Activated effector memory CD4-positive, alpha-beta T cell treated with anti-CD3 and anti-CD28 coated beads, Interleukin-2, amount 50 U/mL, for 16 hours (primary cell): ENCODE measurements around the gene IGF2BP2.

Experiments
- DNase-seq: peaks from one replicate; pipeline ENCODE4 v3.0.0-alpha.2; 2020

IGF2BP2 gene

DNA sequence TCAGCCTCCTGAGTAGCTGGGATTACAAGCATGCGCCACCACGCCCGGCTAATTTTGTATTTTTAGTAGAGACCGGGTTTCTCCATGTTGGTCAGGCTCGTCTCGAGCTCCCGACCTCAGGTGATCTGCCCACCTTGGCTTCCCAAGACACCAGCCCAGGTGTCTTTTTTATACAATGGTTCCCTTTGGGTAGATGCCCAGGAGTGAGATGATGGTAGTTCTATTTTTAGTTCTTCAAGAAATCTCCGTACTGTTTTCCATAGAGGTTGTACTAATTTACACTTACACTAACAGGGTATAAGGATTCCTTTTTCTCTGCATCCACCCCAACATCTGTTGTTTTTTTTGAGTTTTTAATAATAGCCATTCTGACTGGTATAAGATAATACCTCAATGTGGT is 94.3 kb downstream of the IGF2BP2 start:
- DNase-seq = no peak

- no peak for DNase-seq
Observed at GRCh38 chr3:185729337-185730055, 95.3 kb downstream of the IGF2BP2 start.

GRCh38 chr3:185728630-185729336 is 96.1 kb downstream of the IGF2BP2 start:
- DNase-seq = no peak

DNA sequence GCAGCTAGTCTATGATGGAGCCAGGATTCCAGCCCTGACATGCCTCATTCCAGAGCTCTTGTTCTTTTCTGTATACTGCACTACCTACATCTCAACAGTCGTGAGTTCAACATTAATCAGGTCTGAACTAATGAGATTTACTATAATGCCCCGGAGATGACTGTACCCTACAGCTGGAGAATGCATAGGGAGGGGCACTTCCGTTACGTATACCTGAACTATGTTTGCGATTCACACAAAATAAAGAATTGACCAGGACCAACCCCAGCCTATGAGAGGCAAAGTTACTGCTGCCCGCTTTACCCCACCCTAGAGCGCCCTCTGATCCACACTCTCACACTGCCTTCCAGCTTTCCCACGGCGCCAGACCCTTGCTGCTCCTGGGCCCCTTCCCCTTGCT is 97.0 kb downstream of the IGF2BP2 start:
- no peak for DNase-seq

- no peak for DNase-seq
Observed at GRCh38 chr3:185726254-185726967, 98.4 kb downstream of the IGF2BP2 start.

DNA sequence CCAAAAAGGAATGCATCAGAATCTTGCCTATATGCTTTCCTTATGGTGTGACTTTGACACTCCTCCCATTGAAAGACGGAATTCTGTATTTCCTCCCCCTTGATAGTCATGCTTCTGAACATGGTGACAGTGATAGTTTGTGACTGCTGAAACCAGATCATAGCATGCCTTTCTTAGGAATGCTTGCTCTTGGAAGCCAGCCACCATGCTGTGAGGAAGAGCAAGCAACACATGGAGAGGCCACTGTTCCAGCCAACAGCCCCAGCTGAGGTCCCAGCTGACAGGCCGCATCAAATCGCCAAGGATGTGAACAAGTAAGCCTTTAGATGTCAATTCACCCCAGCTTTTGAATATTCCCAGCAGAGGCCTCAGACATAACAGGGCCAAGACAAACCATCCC is 100.1 kb downstream of the IGF2BP2 start:
- DNase-seq = no peak

DNA sequence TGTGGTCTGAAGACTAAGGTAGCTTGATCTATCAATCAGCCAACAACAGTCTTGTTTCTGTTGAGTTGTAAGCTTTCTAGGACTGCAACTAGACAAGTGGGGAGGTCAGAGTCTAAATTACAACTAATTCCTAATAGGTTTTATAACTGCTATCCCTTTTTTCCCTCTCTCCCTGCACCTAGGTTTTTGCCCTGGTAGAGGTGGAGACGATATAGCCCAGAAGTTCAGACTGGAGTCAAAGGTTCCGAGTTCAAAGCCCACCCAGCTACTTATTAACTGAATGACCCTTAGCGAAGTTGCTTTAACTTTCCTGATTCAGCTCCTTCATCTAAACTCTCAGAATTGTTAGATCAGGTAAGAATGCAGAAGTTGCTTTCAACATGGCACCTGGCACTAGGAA is 100.6 kb downstream of the IGF2BP2 start:
- DNase-seq = no peak

DNA sequence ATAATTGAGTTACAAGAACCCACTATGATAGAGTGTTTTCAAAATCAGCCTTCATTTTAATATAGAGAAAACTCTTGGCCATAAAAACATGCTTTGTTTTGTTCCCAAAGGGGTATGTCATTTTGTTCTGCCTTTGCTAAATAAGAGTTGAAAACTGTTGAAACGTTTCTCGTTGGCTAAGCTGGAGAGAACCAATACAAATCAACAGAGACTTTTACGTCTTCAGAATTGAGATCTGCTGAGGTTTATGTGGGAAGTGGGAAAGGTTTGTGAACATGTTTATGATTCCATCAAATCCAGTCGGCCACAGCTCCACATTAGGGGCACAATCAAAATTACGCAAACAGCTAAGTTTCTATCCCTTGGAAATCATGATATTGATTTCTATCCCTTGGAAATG is 102.0 kb downstream of the IGF2BP2 start:
- no peak for DNase-seq

DNA sequence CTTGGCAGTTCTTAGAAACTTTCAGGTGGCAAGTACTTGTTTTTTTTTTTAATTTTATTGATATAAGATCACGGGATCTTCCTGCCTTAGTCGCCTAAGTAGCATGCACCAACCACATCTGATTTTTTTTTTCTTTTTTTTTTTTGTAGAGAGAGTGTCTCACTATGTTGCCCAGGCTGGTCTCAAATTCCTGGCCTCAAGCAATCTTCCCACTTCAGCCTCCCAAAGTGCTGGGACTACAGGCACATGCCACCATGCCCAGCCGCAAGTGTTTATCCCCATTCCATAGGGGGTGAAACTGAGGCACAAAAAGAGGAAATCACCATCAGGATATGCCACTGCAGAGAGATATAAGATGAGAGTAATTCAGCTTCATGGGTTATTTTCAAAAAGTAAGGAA is 102.9 kb downstream of the IGF2BP2 start:
- no peak for DNase-seq

DNA sequence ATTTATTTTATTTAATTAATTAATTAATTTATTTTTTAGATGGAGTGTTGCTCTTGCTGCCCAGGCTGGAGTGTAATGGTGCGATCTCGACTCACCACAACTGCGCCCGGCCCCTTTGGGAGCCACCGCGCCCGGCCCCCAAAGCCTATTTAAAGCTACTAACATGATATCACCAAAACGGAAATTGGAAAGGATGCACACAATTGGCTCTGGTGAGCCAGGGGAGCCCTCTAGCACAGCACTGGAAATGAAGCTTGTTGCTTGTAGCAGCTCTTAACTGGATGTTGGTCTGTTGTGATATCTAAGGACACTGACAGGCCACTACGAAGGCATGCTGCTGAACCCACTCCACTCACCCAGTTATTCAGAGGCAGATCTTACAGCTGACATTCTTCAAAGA is 104.5 kb downstream of the IGF2BP2 start:
- DNase-seq = no peak

DNA sequence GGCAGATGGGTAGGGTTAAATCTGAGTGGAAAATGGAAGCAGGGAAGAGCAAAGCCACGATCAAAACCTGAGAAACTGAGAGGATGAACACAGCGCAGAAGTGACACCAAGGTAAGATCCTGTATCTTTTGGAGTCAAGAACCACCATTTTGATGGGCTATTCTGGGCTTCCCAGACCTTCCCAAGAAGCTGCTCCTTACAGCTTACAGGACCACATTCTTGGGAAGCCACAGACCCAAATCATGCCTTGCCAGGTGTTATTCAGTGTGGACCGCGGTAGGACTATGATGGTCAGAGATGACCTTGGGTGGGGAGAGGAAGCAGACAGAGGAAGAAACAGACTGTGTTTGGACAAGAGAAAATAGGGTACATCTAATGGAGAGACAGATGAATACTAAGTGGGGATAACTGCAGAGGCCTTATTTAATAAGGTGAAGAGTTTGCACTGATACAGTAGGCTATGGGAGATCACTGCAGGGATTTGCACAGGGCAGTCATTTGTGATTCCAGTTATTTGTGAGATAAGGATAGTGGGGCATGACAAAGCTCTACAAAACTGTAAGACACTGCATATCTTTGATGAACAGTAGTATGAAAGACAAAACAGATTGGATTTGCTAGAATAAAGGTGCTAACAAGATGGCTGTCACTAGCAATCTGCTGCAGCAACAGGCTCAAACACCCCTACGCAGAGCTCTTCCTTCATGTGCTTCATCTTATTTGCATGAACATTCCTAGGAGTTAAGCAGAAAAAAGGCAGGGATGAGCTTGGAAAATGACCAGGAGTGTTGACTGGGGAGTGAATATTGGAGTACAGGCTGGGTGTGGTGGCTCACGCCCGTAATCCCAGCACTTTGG is 105.9 kb downstream of the IGF2BP2 start:
- no peak for DNase-seq

DNA sequence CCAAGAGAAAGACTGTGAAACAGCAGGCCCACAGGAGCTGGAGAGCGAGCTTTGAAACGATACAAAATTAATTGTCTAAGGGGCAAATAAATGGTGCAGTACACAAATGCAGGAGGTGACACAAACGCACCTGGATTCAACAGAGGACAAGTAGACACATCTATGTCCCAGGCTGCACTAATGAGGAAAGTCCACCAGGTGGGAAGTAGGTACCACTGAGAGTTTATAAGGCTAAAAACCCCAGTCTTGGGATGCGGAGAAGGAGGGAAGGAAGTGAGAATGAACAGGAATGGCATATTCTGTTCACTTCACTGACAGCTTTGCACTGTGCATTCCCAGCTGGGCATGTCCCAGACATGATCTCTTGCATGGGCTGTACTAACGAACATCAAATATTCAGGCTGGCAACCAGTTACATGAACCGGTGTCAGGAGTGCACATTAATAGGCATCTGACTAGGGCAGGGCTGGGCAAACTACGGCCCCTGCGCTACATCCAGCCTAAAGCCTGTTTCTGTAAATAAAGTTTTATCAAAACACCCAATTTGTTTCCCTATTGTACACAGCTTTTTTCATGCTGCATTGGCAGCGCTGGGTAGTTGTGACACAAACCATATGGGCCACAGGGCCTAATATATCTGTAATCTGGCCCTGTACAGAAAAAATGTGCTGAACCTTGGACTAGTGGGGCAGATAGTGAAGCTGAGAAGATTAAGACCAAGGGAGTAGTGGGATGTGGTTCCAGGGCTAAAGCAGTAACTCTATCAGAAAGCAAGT is 107.0 kb downstream of the IGF2BP2 start:
- no peak for DNase-seq

- DNase-seq = no peak
Observed at GRCh38 chr3:185717121-185717520, 107.7 kb downstream of the IGF2BP2 start.

GRCh38 chr3:185716436-185717108 is 108.3 kb downstream of the IGF2BP2 start:
- DNase-seq = no peak

- no peak for DNase-seq
Observed at GRCh38 chr3:185715091-185715490, 109.8 kb downstream of the IGF2BP2 start.

- DNase-seq = no peak
Observed at GRCh38 chr3:185714085-185714484, 110.8 kb downstream of the IGF2BP2 start.

GRCh38 chr3:185713015-185713414 is 111.8 kb downstream of the IGF2BP2 start:
- no peak for DNase-seq

GRCh38 chr3:185712337-185712736 is 112.5 kb downstream of the IGF2BP2 start:
- no peak for DNase-seq

DNA sequence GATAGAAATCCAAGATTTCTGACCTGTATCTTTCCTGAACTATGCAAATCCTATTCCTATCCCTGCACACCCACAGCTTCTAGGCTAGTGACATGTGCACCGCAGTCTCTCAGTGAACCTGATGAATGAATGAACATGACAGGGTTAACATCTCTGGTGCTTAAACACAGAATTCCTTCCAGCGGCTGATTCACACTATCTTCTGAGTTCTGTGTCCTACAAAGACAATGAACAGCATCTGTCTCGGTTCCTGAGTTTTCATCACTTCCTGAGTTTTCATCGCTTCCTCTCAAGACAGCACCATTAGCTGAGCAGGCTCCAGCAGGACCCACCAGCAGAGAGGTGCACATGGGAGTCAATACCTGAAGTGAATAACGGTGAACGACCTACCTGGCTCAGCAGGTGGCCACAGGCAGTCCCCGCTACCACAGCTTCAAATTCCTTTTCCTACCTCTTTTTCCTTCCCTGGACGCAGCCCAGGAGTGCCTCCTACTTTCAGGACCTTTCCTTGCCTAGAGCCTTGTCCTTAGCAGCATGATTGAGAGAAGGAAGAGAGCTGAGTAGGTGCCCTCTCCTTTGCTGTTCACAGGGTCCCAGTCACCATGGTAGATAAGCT is 113.5 kb downstream of the IGF2BP2 start:
- DNase-seq = no peak

GRCh38 chr3:185709251-185709955 is 115.4 kb downstream of the IGF2BP2 start:
- DNase-seq = no peak

GRCh38 chr3:185708392-185708791 is 116.5 kb downstream of the IGF2BP2 start:
- DNase-seq = no peak
